PC-3 (cell line): ENCODE data around the gene STAT3. TPM values are rescaled to one million over a fixed set of nuclear protein-coding genes. Genes with fewer than 3 reads are reported as not detected.
"Not testable (repeated sequence)": the region's sequence is repeated elsewhere in the genome, so short reads cannot be mapped to it uniquely, and the experiment has no call there.

ENCODE experiments used
- ATAC-seq: fragments of 200-7000 bp; cut with Tn5 transposase; 2 replicates; pipeline ENCODE4 v1.9.1; 2020; ENCODE audit warnings: mild to moderate bottlenecking, moderate library complexity
- BruUV-seq: library from RNA; stranded (reverse); fragments of 400-500 nt; replicated peaks from 2 replicates; lab custom pipeline; 2021; lab: Mats Ljungman, UMichigan
- CTCF ChIA-PET: fragments of 300-600 bp; sonication (Branson Sonifier 250); formaldehyde crosslinking; loops from one replicate; lab custom pipeline; 2022; ENCODE audit warnings: antibody characterized with exemption; lab: Charles Lee
- POLR2A ChIA-PET: fragments of 300-600 bp; sonication (Branson Sonifier 250); formaldehyde crosslinking; loops from one replicate; lab custom pipeline; 2022; ENCODE audit warnings: antibody characterized with exemption; ENCODE audit not compliant: unreplicated experiment; lab: Charles Lee
- DNase-seq: peaks from one replicate; pipeline ENCODE4 v3.0.0-alpha.2; 2015
- H2AFZ ChIP-seq: fragments of 300-600 bp; sonication (generic); 2 replicates; pipeline ENCODE4 v1.6.0; 2016; ENCODE audit warnings: antibody characterized with exemption, low read length
- H3F3A ChIP-seq: fragments of 300-600 bp; sonication (generic); one replicate; pipeline ENCODE4 v1.6.0; 2017; ENCODE audit warnings: antibody characterized with exemption, low read length, control low read depth, mild to moderate bottlenecking; ENCODE audit not compliant: unreplicated experiment
- H3K27ac ChIP-seq: fragments of 300-600 bp; sonication (generic); 2 replicates; pipeline ENCODE4 v1.5.1; 2016; ENCODE audit warnings: mild to moderate bottlenecking, low read length
- H3K27me3 ChIP-seq: fragments of 300-600 bp; sonication (generic); 2 replicates; pipeline ENCODE4 v1.6.1; 2016; ENCODE audit warnings: low read length, mixed read lengths
- H3K36me3 ChIP-seq: fragments of 300-600 bp; sonication (generic); 2 replicates; pipeline ENCODE4 v1.6.1; 2016; ENCODE audit warnings: low read depth, mixed run types, low read length, mixed read lengths
- H3K4me1 ChIP-seq: fragments of 300-600 bp; sonication (generic); 2 replicates; pipeline ENCODE4 v1.5.1; 2016; ENCODE audit warnings: low read length; ENCODE audit not compliant: insufficient read depth
- H3K4me2 ChIP-seq: fragments of 300-600 bp; sonication (generic); 2 replicates; pipeline ENCODE4 v1.6.0; 2016; ENCODE audit warnings: low read length
- H3K4me3 ChIP-seq: fragments of 300-600 bp; sonication (generic); 2 replicates; pipeline ENCODE4 v1.5.1; 2016; ENCODE audit warnings: mild to moderate bottlenecking, low read length, mixed read lengths
- H3K79me2 ChIP-seq: fragments of 300-600 bp; sonication (generic); 2 replicates; pipeline ENCODE4 v1.6.1; 2017; ENCODE audit warnings: low read length, mixed read lengths
- H3K9ac ChIP-seq: fragments of 300-600 bp; sonication (generic); 2 replicates; pipeline ENCODE4 v1.6.0; 2016; ENCODE audit warnings: mild to moderate bottlenecking, low read length
- H3K9me2 ChIP-seq: fragments of 300-600 bp; sonication (generic); replicated peaks from 2 replicates; pipeline ENCODE4 v1.6.1; 2016; ENCODE audit warnings: mixed run types, low read length, mixed read lengths
- H3K9me3 ChIP-seq: fragments of 300-600 bp; sonication (generic); 2 replicates; pipeline ENCODE4 v1.6.1; 2016; ENCODE audit warnings: low read length, mixed read lengths
- H4K20me1 ChIP-seq: fragments of 300-600 bp; sonication (generic); 2 replicates; pipeline ENCODE4 v1.6.1; 2016; ENCODE audit warnings: low read length, mixed read lengths
- CTCF ChIP-seq: fragments of 300-600 bp; sonication (generic); conservative IDR thresholded peaks from 2 replicates; pipeline ENCODE4 v1.5.1; 2017; ENCODE audit warnings: antibody characterized with exemption, low read depth, mild to moderate bottlenecking, low read length
- EZH2 ChIP-seq: fragments of 300-600 bp; sonication (generic); IDR thresholded peaks from one replicate; pipeline ENCODE4 v1.6.1; 2017; ENCODE audit warnings: antibody characterized with exemption, mild to moderate bottlenecking, low read length; ENCODE audit not compliant: unreplicated experiment
- EZH2phosphoT487 ChIP-seq: fragments of 300-600 bp; sonication (generic); IDR thresholded peaks from 2 replicates; pipeline ENCODE4 v1.6.1; 2018; ENCODE audit warnings: mild to moderate bottlenecking, antibody characterized with exemption, low read length, borderline replicate concordance
- intact Hi-C: fragments of 100-400 bp; cut with micrococcal nuclease; formaldehyde crosslinking; loops from 2 replicates; pipeline ENCODE4 v1.9.0; 2023
- total RNA-seq: library from RNA; depleted of rRNA; stranded (reverse); fragments of >200 nt; gene quantifications from 2 replicates; pipeline ENCODE4 v1.2.3, GENCODE V29; 2014

Gene STAT3
- total RNA-seq, 1 experiment from 2014 or later, result not detected

- ChIA-PET POLR2A (no interaction called here), CTCF (no interaction called here)
- Histone ChIP-seq H4K20me1 (no peaks in the 10 kb centered on the region), H3F3A (no peaks in the 10 kb centered on the region), H3K36me3 (no peaks in the 10 kb centered on the region), H3K9ac (no peak overlapping the region), H3K9me2 (no peaks in the 10 kb centered on the region), H3K27me3 (no peaks in the 10 kb centered on the region), H2AFZ (no peak overlapping the region), H3K79me2 (no peaks in the 10 kb centered on the region), H3K4me2 (no peak overlapping the region), H3K27ac (no peak overlapping the region), H3K9me3 (no peaks in the 10 kb centered on the region), H3K4me1 (no peaks in the 10 kb centered on the region), H3K4me3 (no peak overlapping the region)
- intact Hi-C loops, result no loop called here
- no peak for ATAC-seq
- TF ChIP-seq EZH2phosphoT487 (no peak), EZH2 (no peak), CTCF (no peak)
- BruUV-seq, result no TSS peak
- DNase-seq, result no peak
These were observed 25.8 kb downstream of the STAT3 start for GRCh38 chr17:42362245-42362961.

- no peaks in the 10 kb centered on the region for H3K9me2 ChIP-seq
- H3K27me3 ChIP-seq, result no peaks in the 10 kb centered on the region
- no peaks in the 10 kb centered on the region for H3K36me3 ChIP-seq
- no peaks in the 10 kb centered on the region for H3K79me2 ChIP-seq
- intact Hi-C loops, result no loop called here
- no peak overlapping the region for H2AFZ ChIP-seq
- no peaks in the 10 kb centered on the region for H4K20me1 ChIP-seq
- H3F3A ChIP-seq, result no peaks in the 10 kb centered on the region
- ChIA-PET POLR2A (no interaction called here), CTCF (no interaction called here)
- no peak overlapping the region for H3K4me3 ChIP-seq
- no peak overlapping the region for H3K27ac ChIP-seq
- TF ChIP-seq EZH2phosphoT487, result no peak
- no peak for TF ChIP-seq EZH2
- TF ChIP-seq CTCF, result no peak
- no peak overlapping the region for H3K4me2 ChIP-seq
- no peaks in the 10 kb centered on the region for H3K9me3 ChIP-seq
- no peak overlapping the region for H3K9ac ChIP-seq
- ATAC-seq, result no peak
- DNase-seq, result no peak
- H3K4me1 ChIP-seq, result no peaks in the 10 kb centered on the region
- no TSS peak for BruUV-seq
These were observed 26.5 kb downstream of the STAT3 start for GRCh38 chr17:42361781-42362186.

GRCh38 chr17:42360388-42360787 is 27.9 kb downstream of the STAT3 start:
- intact Hi-C loops, H4K20me1 ChIP-seq, DNase-seq, H3K4me2 ChIP-seq, H3K9me3 ChIP-seq, BruUV-seq, H3K4me3 ChIP-seq, CTCF ChIA-PET, H3K4me1 ChIP-seq, ATAC-seq, H3K9me2 ChIP-seq, POLR2A ChIA-PET, H3K79me2 ChIP-seq, H3K27ac ChIP-seq, H3F3A ChIP-seq, H3K27me3 ChIP-seq, H3K9ac ChIP-seq, H3K36me3 ChIP-seq, H2AFZ ChIP-seq: not testable (repeated sequence)
